Upper lobe of left lung (tissue), 4 donors: Measurements from ENCODE around the gene STEAP4.

ENCODE experiments used
- POLR2A ChIP-seq, 4 donors: fragments of 450-650 bp; IDR thresholded peaks; one replicate each; pipeline ENCODE4 v1.5.1; 2016 to 2017; ENCODE audit warnings: antibody characterized with exemption in 4 of 4, mild to moderate bottlenecking in 2 of 4
- POLR2AphosphoS5 ChIP-seq, 2 donors: sonication (generic); formaldehyde crosslinking; IDR thresholded peaks; one replicate each; pipeline ENCODE4 v1.5.1; 2017; ENCODE audit warnings: antibody characterized with exemption in 2 of 2
- TF ChIP-seq, protein P1 (sequence below), 6 experiments: fragments of 450-650 bp in 4 of 6; fragments of 200-600 bp in 2 of 6; sonication (generic) in 2 of 6; IDR thresholded peaks; one replicate each; pipeline ENCODE4 v1.5.1; 2016 to 2019; ENCODE audit warnings: antibody characterized with exemption in 6 of 6

DNA sequence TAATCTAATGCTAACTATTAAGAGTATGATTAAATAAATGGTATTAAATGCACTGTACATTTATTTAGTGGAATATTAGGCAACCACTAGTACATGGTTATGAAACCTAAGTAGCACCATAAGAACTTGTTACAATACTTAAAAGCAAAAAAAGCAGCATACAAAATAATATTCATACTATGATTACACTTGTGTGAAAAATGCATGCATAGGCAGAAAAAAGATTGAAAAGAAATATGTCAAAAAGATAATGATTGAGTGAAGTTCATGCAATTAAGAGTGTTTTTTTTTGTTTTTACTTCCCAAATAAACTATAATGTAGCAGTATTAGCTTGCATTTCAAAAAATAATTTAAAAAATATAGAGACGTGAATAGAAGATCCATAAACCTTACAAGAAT, 66.8 kb downstream of the STEAP4 start:
- TF ChIP-seq POLR2AphosphoS5 (IDR thresholded peaks at IDR 0.05) (no peak), POLR2A (IDR thresholded peaks at IDR 0.05) (no peak)
- TF ChIP-seq, protein P1, sequence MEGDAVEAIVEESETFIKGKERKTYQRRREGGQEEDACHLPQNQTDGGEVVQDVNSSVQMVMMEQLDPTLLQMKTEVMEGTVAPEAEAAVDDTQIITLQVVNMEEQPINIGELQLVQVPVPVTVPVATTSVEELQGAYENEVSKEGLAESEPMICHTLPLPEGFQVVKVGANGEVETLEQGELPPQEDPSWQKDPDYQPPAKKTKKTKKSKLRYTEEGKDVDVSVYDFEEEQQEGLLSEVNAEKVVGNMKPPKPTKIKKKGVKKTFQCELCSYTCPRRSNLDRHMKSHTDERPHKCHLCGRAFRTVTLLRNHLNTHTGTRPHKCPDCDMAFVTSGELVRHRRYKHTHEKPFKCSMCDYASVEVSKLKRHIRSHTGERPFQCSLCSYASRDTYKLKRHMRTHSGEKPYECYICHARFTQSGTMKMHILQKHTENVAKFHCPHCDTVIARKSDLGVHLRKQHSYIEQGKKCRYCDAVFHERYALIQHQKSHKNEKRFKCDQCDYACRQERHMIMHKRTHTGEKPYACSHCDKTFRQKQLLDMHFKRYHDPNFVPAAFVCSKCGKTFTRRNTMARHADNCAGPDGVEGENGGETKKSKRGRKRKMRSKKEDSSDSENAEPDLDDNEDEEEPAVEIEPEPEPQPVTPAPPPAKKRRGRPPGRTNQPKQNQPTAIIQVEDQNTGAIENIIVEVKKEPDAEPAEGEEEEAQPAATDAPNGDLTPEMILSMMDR (IDR thresholded peaks at IDR 0.05): no peak
